Body of pancreas (tissue), 4 donors: ENCODE results near the gene IDI2.

ENCODE experiments used
- CTCF ChIP-seq, 7 experiments: fragments of 450-650 bp in 4 of 7; fragments of 200-600 bp in 3 of 7; sonication (generic) in 3 of 7; IDR thresholded peaks; one replicate each; pipeline ENCODE4 v1.5.1; 2016 to 2019; ENCODE audit warnings: antibody characterized with exemption in 7 of 7
- POLR2A ChIP-seq, 3 donors: fragments of 450-650 bp; IDR thresholded peaks; one replicate each; pipeline ENCODE4 v1.6.1; 2016; ENCODE audit warnings: antibody characterized with exemption in 3 of 3, mild to moderate bottlenecking in 2 of 3

- TF ChIP-seq CTCF (IDR thresholded peaks at IDR 0.05) = no peak
- TF ChIP-seq POLR2A (IDR thresholded peaks at IDR 0.05) = no peak
These were observed 14.5 kb upstream of the IDI2 start for GRCh38 chr10:1040133-1040532.
